Natural killer cell (primary cell): ENCODE data around the gene VPS9D1. TPM values are rescaled to one million over a fixed set of nuclear protein-coding genes. Genes with fewer than 3 reads are reported as not detected.

Experiments used
- ATAC-seq, 3 donors: fragments of 150-1000 bp in 2 of 3; fragments of 200-7000 bp in 1 of 3; cut with Tn5 transposase; 1 replicate in 1 of 3; 2 replicates in 2 of 3; pipeline ENCODE4 v1.10.0; 2021; ENCODE audit warnings: mild to moderate bottlenecking in 2 of 3, moderate library complexity in 2 of 3
- DNase-seq, 2 donors: peaks; one replicate each; pipeline versions ENCODE4 v3.0.0 to v3.0.0-alpha.2; 2013 to 2021; ENCODE audit warnings: mixed read lengths in 1 of 2
- H3K27ac ChIP-seq: one replicate; pipeline ENCODE4 v1.5.1; 2013; ENCODE audit warnings: mild to moderate bottlenecking, low read length
- H3K27me3 ChIP-seq: one replicate; pipeline ENCODE4 v1.6.1; 2013; ENCODE audit warnings: low read length; ENCODE audit not compliant: control insufficient read depth, insufficient read depth
- H3K36me3 ChIP-seq: one replicate; pipeline ENCODE4 v1.6.1; 2013; ENCODE audit warnings: low read length; ENCODE audit not compliant: control insufficient read depth, insufficient read depth
- H3K4me1 ChIP-seq: one replicate; pipeline ENCODE4 v1.6.1; 2013; ENCODE audit warnings: low read length; ENCODE audit not compliant: control insufficient read depth, insufficient read depth
- H3K4me3 ChIP-seq: one replicate; pipeline ENCODE4 v1.5.1; 2013; ENCODE audit warnings: low read length
- H3K9me3 ChIP-seq: one replicate; pipeline ENCODE4 v1.6.1; 2013; ENCODE audit warnings: low read length; ENCODE audit not compliant: control insufficient read depth, insufficient read depth
- H3K27ac Mint-ChIP-seq, 2 donors: one replicate each; pipeline ENCODE4 v1.8.0; 2022; ENCODE audit warnings: mild to moderate bottlenecking in 2 of 2, mixed read lengths in 2 of 2, moderate library complexity in 1 of 2
- H3K27me3 Mint-ChIP-seq, 2 donors: one replicate each; pipeline ENCODE4 v1.8.0; 2022; ENCODE audit warnings: low read depth in 2 of 2, mixed read lengths in 2 of 2
- H3K36me3 Mint-ChIP-seq: one replicate; pipeline ENCODE4 v1.8.0; 2022; ENCODE audit warnings: mixed read lengths
- H3K4me1 Mint-ChIP-seq, 2 donors: one replicate each; pipeline ENCODE4 v1.8.0; 2022; ENCODE audit warnings: mixed read lengths in 2 of 2
- H3K4me3 Mint-ChIP-seq: one replicate; pipeline ENCODE4 v1.8.0; 2022; ENCODE audit warnings: mild to moderate bottlenecking, moderate library complexity, mixed read lengths
- H3K9me3 Mint-ChIP-seq, 2 donors: one replicate each; pipeline ENCODE4 v1.8.0; 2022; ENCODE audit warnings: mixed read lengths in 2 of 2
- WGBS: methylation state at CpG from one replicate; pipeline ENCODE4 v1.1.7; 2013; ENCODE audit warnings: missing lambda C conversion rate; ENCODE audit not compliant: insufficient coverage; 5-methylcytosine and 5-hydroxymethylcytosine counted together
- intact Hi-C: fragments of 100-400 bp; cut with micrococcal nuclease; formaldehyde crosslinking; loops from one replicate; pipeline ENCODE4 v1.14.2; 2022
- total RNA-seq, 4 donors: library from RNA; stranded (reverse); fragments of 120-200 nt in 1 of 4; gene quantifications; one replicate each; pipeline versions ENCODE4 v1.2.3 to v1.2.4, GENCODE V29; 2013 to 2022
- TF ChIP-seq, protein P1 (sequence below): fragments of 200-600 bp; IDR thresholded peaks from one replicate; pipeline ENCODE4 v1.8.0; 2022; ENCODE audit warnings: antibody characterized with exemption

Gene VPS9D1
- total RNA-seq, 3 donors from 2014 or later (not counting 1 experiment from before 2014, with no cell fraction given), result 31.7 to 43.0 (median 35.4) TPM

DNA sequence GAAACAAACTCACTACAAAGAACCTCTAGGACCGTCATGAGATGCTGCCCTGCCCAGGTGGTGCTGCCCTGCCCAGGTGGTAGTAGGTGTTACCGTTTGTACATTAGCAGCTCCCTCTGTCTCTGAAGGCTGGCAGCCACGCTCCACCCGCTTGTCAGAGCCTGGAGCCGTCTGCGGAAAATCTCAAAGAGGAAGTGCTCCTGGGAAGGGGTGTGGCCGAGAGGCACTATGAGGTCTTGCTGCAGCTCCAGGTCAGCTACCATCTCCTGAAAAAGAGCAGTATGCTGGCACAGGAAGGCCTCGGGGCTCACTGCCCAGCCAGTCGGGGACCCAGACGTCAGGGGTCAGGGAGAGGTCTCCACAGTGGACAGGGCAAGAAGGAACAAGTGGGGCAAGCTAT, 28.9 kb upstream of the VPS9D1 start:
- Mint-ChIP-seq H3K9me3 (no peaks in the 10 kb centered on the region), H3K4me3 (no peak overlapping the region), H3K36me3 (no peaks in the 10 kb centered on the region), H3K4me1 (peaks cover 8 to 27% of the 10 kb centered on the region in 2 donors), H3K27me3 (no peaks in the 10 kb centered on the region), H3K27ac (peak overlapping the region in 1 of 2 donors; percentile 70)
- no peaks in the 10 kb centered on the region for H3K9me3 ChIP-seq
- TF ChIP-seq, protein P1, sequence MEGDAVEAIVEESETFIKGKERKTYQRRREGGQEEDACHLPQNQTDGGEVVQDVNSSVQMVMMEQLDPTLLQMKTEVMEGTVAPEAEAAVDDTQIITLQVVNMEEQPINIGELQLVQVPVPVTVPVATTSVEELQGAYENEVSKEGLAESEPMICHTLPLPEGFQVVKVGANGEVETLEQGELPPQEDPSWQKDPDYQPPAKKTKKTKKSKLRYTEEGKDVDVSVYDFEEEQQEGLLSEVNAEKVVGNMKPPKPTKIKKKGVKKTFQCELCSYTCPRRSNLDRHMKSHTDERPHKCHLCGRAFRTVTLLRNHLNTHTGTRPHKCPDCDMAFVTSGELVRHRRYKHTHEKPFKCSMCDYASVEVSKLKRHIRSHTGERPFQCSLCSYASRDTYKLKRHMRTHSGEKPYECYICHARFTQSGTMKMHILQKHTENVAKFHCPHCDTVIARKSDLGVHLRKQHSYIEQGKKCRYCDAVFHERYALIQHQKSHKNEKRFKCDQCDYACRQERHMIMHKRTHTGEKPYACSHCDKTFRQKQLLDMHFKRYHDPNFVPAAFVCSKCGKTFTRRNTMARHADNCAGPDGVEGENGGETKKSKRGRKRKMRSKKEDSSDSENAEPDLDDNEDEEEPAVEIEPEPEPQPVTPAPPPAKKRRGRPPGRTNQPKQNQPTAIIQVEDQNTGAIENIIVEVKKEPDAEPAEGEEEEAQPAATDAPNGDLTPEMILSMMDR, result no peak
- no peak overlapping the region for H3K27ac ChIP-seq
- intact Hi-C loops, result no loop called here
- H3K4me3 ChIP-seq, result no peak overlapping the region
- no peak for ATAC-seq
- no peaks in the 10 kb centered on the region for H3K27me3 ChIP-seq
- 60% methylated on average over 10 of the region's 10 CpGs for WGBS
- peaks cover 42% of the 10 kb centered on the region for H3K36me3 ChIP-seq
- H3K4me1 ChIP-seq, result peaks cover 6% of the 10 kb centered on the region
- DNase-seq, result no peak

DNA sequence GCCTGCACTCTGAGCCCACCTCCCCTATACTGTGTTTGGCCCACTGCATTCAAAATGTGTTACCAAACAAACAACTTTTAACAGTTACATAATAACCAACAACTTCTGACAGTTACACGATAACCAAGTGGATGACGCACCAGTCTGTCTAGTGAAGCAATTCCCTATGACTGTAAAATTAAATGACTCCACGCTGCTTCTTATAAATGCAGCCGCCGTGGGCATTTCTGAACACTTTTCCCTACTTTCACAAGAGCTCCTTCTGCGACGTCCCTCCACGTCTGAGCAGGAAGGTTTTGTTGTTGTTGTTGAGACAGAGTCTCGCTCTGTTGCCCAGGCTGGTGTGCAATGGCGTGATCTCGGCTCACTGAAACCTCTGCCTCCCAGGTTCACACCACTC, 28.2 kb upstream of the VPS9D1 start:
- Mint-ChIP-seq H3K9me3 (no peaks in the 10 kb centered on the region), H3K27me3 (no peaks in the 10 kb centered on the region), H3K4me1 (peaks cover 8 to 24% of the 10 kb centered on the region in 2 donors), H3K4me3 (no peak overlapping the region), H3K27ac (no peak overlapping the region), H3K36me3 (no peaks in the 10 kb centered on the region)
- WGBS, result over 99% methylated on average over 6 of the region's 11 CpGs
- peaks cover 6% of the 10 kb centered on the region for H3K4me1 ChIP-seq
- H3K4me3 ChIP-seq, result no peak overlapping the region
- no peak for ATAC-seq
- intact Hi-C loops, result no loop called here
- H3K9me3 ChIP-seq, result no peaks in the 10 kb centered on the region
- no peaks in the 10 kb centered on the region for H3K27me3 ChIP-seq
- H3K36me3 ChIP-seq, result peaks cover 46% of the 10 kb centered on the region
- no peak for DNase-seq
- H3K27ac ChIP-seq, result no peak overlapping the region
- TF ChIP-seq, protein P1, result no peak

DNA sequence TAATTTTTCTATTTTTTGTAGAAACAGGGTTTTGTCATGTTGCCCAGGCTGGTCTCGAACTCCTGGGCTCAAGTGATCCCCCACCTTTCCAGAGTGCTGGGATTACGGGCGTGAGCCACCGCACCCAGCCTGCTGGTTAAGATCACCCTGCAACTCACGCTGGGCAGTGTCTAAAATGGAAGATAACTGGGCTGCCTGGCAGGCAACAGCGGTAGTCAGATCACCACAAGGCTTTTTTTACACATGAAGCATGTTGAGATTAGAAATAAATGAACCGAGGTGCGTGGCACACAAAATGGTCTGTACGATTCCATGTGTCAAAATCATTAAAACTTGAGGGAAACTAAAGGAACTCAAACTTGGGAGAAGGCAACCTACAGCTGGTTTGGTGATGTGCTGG, 27.4 kb upstream of the VPS9D1 start:
- Mint-ChIP-seq H3K4me3 (no peak overlapping the region), H3K27me3 (no peaks in the 10 kb centered on the region), H3K9me3 (no peaks in the 10 kb centered on the region), H3K36me3 (no peaks in the 10 kb centered on the region), H3K4me1 (peaks cover 4 to 22% of the 10 kb centered on the region in 2 donors), H3K27ac (no peak overlapping the region)
- WGBS, result 99% methylated on average over 9 of the region's 9 CpGs
- DNase-seq (no peak), ATAC-seq (no peak)
- Histone ChIP-seq H3K9me3 (no peaks in the 10 kb centered on the region), H3K27ac (no peak overlapping the region), H3K4me3 (no peak overlapping the region), H3K36me3 (peaks cover 46% of the 10 kb centered on the region), H3K27me3 (no peaks in the 10 kb centered on the region), H3K4me1 (peaks cover 7% of the 10 kb centered on the region)
- TF ChIP-seq, protein P1, result no peak
- intact Hi-C loops, result no loop called here

DNA sequence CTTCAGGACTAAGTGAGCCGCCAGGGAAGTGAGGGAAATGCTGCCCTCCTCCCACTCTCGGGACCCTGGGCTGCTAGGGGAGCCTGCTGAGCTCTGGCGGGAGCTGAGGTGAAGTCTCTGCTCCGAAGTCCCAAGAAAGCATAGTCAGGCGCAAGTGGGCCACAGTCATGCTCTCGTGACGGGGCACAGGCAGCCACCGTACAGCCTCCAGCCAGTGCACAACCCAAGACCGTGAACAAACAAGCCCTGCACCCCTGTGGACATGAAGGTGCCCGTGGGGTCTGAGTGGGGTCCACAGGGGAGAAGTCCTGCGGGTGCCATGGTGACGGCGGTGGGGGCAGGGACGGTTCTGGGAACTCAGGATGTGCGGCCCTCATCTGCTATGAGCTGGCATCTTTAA, 25.3 kb upstream of the VPS9D1 start:
- Mint-ChIP-seq H3K27me3 (no peaks in the 10 kb centered on the region), H3K36me3 (no peaks in the 10 kb centered on the region), H3K27ac (no peak overlapping the region), H3K4me3 (no peak overlapping the region), H3K4me1 (peaks cover 0 to 17% of the 10 kb centered on the region in 2 donors), H3K9me3 (no peaks in the 10 kb centered on the region)
- ATAC-seq, result no peak
- peaks cover 11% of the 10 kb centered on the region for H3K4me1 ChIP-seq
- no peak overlapping the region for H3K4me3 ChIP-seq
- H3K27ac ChIP-seq, result no peak overlapping the region
- no peak for DNase-seq
- TF ChIP-seq, protein P1, result no peak
- intact Hi-C loops, result no loop called here
- 92% methylated on average over 15 of the region's 15 CpGs for WGBS
- H3K36me3 ChIP-seq, result peaks cover 47% of the 10 kb centered on the region
- H3K9me3 ChIP-seq, result no peaks in the 10 kb centered on the region
- H3K27me3 ChIP-seq, result no peaks in the 10 kb centered on the region
